Measurements from ENCODE around the gene PTPRH. TPM values are rescaled to one million over a fixed set of nuclear protein-coding genes. Genes with fewer than 3 reads are reported as not detected.

PTPRH gene
- total RNA-seq, 1 experiment from 2014 or later, result 5.5 TPM

DNA sequence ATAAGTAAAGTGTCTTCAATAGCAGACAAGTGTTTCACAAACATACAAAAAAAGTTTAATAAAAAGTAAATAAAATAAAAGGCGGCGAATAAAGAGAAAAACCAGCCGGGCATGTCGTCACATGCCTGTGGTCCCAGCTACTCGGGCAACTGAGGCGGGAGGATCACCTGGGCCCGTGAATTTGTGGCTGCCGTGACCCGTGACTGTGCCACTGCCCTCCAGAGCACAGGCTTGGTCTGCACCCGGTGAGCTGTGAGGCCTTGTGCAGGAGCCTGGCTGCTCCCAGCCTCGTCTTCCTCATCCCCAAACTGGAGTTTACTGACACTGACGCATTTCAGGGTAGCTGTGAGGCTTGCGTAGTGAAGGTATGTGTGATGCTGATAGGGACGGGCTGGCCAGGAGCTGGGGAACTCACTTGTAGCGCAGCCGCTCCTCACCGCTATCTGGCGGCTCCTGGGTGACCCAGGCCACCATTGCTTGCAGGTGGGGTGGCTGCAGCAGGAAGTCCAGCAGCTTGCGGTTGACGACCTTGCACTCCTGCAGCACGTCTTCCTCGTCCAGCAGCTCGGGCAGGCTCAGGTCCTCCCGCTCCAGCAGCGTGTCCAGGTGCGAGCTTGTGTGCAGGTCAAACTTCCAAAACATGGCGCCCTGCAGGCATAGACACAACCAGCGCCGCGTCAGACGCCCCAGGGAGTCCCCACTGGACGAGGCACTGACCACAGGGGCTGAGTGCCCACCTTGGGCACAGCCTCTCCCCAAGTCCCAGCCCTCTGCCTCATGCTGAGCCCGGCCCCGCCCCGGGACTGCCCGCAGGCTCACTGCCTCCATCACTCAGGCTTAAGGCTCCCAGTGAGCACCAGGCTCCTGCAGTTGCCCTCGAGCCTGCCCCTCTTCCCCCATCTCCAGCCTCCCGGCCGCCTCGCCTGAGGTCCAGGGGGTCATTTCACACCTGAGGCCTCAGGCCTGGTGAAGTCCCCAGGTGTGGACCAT, 37.5 kb upstream of the PTPRH start:
- no peak for DNase-seq (ENCODE audit: low spot score)

DNA sequence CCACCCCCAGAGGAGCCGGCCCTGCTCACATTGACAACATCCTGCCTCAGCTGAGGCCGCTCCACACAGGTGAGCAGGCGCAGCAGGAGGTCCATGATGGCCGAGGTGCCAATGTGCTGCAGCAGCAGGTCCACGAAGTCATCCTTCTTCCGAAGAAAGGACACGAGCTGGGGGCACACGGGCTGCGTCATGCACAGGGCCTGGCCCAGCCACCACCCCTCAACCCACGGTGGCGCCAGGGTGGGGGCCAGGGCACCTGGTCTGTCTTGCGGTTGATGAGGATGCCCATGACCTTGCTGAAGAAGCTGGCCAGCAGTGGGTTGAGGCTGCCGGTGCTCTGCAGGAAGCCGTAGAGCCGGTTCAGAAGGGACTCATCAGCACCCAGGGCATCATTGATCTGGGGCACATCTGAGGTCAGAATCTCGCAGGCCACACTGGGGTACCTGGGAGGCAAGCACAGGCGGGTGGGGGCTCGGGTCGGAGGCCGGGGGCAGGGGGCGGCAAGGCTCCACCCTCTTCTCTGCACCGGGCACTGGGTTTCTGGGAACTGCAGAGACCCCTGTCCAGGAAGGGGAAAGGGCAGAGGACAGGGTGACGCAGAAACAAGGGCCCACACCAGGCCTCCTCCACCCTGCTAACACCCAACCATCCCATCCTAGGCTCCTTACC, 36.1 kb upstream of the PTPRH start:
- no peak for DNase-seq (ENCODE audit: low spot score)

DNA sequence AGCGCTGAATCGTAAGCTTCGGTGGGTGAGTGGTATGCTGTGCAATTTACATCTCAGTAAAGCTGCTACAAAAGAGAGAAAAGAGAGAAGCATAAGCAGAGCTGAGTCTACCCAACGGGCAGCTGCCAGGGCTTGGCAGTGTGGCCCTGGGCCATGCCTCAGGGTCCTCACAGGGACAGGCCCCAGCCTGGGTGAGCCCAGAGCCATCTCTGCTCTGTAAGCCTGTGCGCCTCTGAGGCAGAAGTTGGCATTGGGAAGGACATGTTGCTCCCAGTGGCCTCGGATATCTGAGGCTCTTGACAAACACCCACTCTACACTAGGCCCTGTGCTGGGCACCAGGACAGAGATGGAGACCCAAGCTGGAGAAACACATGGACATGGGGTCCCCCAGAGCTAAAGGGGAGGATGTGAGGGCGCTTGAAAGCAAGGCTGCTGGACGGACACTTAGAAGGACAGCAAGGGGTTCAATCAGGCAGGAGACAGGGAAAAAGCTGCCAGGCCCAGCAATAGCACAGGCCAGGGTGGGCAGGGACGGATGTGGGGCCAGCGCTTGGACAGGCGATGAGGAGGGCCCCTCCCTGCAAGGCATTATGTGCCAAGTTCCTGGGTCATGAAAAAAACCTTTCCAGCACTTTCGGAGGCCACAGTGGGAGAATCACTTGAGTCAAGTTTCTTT, 34.8 kb upstream of the PTPRH start:
- DNase-seq (ENCODE audit: low spot score), result no peak

DNA sequence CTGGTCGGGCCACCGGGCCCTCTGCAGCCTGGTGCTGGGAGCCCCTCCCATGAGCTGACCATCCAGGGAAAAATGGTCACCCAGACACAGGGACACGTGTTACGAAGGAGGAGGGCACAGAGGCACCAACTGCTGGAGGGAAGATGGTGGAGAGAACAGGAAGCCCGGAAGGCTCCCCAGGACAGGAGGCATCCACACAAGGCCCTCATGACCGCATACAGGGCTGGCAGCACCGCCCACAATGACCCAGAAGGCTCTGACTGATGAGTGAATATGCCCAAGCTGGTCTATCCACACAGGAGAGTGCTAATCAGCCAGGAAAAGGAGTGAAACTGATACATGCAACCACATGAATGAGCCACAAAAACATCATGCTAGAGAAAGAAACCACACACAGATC, 33.2 kb upstream of the PTPRH start:
- DNase-seq (ENCODE audit: low spot score), result no peak

DNA sequence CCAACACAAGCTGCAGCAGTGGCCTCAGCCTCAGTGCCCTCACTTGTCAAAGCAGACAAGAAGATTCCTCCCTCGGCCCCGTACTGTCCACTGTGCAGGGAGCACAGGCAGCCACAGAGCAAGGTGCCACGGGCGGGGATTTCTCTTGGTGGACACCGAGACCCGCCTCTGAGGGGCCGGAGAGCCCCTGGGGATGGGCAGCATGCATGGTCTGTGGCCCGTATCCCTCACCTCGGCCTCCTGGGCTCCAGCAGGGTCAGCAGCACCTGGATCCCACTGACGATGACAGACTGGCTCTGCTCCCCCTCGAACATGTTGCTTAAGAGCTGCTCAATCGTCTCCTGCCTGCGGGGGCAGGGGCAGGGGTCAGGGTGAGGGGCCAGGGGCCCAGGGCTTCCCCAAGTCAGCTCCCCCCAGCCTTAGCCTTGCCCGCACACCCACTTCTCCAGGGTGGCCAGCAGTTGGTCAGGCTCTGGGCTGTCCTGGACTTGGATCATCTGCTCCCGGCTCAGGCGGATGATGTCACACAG, 32.7 kb upstream of the PTPRH start:
- no peak for DNase-seq (ENCODE audit: low spot score)

DNA sequence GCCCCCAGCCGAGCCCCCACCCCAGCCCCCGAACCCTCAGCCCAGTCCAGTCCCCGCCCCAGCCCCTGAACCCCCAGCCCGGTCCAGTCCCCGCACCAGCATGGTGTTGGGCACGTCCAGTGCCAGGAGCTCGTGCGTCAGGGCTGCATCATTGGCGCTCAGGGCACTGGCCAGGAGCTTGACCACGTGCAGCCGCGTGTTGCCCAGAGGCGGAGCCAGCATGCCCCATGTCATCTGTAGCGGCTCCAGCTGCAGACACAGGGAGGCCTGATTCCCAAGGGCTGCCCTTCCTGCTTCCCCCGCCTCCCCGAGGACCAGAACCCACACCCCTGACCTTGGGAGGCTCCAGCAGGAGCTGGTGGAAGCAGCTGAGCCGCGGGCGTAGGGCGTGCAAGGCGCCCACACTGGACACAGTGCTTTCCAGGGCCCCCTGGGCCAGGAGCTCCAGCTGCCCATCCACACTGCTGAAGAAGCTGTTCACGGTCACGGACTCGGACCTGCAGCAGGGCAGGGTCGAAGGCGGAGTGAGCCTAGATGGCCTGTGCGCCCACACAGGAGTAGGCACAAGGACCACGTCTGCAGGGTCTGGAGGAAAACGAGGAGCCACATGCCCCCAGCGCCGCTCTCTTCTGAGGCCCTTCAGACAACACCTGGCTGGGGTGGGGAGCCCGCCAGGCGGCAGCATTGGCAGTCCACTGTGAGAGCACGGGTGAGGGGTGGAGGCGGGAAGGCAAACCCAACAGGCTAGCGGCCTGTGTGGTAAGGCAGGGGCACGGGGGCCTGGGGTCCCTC, 32.0 kb upstream of the PTPRH start:
- no peak for DNase-seq (ENCODE audit: low spot score)

DNA sequence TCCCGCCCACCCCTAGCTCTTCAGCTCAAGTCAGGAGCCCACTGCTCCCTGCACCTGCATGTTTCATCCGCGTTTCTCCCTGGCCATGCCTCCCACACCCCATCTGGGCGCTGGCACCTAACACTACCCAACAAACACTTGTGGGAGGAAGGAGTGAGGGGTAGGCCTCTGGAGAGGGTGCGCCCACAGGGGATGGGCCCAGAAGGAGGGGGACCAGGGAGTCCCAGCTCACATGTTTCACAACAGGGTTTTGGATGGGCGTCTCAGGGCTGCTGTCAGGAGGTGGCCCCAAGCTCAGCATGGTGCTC, 31.4 kb upstream of the PTPRH start:
- DNase-seq (ENCODE audit: low spot score), result no peak

DNA sequence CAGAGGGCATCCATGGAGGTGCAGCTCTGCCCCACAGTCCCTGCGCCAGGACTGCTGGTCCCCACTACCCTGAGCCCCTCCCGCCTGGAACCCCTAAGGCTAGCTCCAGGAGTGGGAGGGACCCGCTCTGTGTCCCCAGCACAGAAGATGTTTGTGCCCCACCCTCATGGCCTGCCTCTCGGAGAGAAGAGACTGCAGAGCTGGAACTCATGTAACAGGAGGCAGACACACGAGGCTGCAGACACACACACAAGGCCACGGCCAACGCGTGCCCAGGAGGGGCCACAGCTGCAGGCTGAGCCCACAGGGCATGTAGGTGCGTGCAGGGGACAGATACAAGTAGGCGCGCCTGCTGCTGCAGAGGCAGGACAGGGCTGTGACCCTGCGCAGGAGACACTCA, 29.7 kb upstream of the PTPRH start:
- DNase-seq (ENCODE audit: low spot score), result no peak

DNA sequence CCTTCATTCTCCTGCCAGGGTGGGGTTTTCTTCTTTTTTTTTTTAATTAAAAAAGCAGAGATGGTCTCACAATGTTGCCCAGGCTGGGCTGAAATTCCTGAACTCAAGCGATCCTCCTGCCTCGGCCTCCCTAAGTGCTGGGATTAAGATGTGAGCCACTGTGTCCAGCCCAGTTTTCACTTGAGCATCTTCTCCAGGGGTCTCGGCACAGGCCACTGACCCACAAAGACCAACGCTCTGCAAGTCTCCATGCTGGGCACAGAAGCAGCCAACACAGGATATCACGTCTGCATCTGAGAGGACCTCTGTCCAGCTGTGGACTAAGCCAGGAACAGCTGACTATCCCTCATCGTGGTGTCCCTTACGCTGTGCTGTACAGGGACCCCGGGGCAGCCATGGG, 28.7 kb upstream of the PTPRH start:
- no peak for DNase-seq (ENCODE audit: low spot score)

DNA sequence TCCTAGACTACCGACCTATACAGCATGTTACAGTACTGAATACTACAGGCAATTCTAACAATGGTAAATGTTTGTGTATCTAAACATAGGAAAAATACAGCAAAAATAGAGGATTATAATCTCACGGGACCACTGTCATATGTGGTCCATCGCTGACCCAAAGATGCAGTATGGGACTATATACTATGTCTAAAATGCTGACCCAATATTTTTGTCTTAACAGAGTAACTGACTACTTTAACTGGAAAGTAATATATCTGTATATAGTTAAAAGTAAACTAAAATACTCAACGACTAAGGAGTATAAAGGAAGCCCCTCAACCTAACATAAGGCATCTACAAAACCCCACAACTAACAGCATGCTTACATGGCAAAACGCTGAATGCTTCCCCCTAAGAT, 23.7 kb upstream of the PTPRH start:
- no peak for DNase-seq (ENCODE audit: low spot score)

DNA sequence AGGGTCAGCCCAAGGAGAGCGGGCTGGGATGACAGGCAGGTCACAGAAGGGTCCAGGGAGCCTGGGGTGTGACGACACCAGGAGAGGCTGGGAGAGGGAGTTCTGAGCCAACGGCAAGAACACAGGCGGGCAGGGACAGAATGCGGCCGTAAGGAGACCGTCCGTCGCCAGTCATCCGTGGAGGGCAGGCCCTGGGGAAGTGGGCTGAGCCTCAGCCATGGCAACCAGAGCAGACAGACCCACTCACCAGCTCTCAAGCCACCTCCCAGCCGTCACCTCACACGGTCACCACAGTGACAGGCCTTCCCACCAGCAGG, 22.9 kb upstream of the PTPRH start:
- no peak for DNase-seq (ENCODE audit: low spot score)

DNA sequence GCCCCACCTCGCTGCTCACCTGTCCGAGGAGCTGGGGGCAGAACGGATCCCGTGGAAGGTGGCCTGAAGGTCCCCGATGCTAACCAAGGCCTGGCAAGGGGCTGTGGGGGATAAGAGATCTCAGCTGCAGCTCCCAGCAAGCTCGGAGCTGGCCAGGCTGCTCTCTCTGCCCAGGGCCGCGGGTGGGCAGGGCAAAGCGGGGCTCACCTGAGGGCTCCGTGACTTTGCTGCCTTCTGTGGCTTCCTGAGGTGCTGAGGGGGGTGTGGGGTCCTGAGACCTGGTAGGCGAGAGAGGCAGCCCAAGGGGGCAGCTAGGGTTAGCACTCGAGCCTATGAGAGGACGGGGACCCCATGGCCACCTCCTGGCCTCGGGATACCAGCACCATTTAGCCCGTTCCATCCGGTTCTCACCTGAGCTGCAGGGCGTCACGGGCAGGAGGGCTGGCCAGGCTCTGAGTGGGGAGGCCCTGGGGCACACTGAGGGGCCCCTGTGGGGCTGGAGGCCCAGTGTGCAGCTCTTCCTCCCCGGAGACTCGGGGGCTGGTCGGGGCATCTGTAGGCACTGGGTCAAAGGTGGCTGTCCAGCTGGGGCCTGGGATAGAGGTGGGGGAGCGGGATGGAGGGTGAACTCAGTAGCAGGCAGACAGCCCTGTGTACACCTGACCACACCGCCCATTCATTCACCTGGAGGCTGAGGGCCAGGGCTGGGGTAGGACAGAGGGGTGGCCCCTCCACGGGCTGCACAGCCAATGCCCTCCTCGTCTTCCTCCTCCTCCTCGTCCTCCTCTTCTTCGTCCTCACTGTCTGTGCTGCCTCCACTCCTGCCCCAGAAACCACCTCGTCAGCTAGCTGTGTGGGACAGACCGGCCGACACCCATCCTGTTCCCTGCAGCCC, 22.3 kb upstream of the PTPRH start:
- DNase-seq (ENCODE audit: low spot score), result no peak

DNA sequence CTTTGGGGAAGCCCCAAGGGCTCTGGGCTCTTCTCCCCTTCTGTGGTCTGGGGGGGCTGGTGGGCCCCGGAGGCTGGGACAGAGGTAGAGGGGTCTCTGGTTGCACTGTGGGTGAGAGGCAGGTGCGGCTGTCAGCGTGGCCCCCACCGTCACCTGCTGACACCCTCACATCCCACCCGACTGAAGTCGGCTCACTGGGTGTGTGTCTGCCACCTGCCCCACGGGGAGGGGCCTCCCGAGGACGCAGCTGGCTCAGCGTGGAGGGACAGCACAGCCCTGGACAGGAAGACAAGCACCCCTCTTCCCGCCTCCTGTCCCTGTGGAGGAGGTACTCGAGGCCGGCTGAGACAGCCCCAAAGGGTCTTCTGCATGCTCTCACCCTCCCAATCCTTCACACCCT, 21.5 kb upstream of the PTPRH start:
- no peak for DNase-seq (ENCODE audit: low spot score)

DNA sequence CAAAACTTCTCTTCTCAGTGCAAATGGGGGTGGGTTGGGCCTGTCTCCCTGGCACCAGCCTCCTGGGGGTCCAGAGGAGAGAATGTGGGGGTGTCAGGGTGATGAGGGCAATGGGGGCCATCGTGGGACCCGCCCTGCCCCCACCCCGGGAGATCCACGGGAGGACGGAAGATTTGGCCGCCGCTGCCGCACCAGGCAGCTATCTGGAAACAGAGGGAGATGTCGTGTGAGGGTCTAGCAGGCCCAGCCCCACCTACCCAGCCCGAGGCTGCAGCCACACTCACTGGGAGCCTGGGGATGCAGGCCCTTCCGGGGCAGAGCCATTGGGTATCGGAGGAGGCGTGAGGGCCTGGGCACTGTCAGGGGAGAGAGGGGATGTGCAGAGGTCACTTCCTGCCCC, 21.0 kb upstream of the PTPRH start:
- DNase-seq (ENCODE audit: low spot score), result no peak

DNA sequence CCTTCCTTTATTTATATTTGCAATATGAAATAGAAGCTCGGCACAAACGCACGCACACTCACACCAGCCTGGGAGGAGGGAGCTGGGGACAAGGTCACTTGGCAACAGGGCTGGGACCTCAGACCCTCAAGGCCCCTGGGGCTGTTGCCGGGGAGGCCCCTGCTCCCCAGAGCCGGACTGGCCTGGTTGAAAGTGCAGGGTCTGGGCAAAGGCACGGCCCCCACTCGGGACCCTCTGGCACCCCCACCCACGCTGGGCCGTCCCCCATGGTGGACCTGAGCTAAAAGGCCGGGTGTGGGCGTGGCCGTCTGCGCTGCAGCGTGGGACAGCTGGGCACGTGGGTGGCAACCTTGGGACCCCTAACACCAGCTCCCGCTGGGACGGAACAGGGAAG, 20.5 kb upstream of the PTPRH start:
- no peak for DNase-seq (ENCODE audit: low spot score)

DNA sequence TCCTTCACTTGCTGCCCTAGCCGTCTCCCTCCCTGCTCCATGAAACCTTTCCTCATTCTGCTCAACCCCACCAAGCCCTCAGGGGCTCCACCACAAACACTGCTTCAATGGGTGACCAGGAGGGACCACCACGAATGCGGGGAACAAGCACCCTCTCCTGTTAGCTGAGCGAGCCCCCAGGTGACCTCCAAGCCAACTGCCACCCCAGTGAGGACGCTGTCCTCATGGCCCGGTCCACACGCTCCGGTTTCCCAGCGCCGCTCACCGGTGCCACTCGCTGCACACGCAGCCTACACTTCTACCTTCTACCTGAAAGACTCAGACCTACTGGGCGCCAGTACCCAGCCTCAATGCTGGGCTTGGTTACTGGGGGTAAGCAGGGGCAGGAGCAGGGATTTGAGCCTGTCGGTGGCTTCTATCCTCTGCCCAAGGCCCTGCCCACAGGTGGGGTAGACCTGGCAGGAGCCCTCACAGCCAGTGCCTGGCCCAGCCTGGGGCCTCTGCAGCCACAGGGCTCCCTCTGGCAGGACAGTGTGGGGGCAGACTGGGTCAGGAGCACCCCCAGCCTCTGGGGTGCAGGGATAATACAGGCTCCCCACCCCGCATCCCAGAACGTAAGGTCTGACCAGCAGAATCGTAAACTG, 20.0 kb upstream of the PTPRH start:
- no peak for DNase-seq (ENCODE audit: low spot score)

DNA sequence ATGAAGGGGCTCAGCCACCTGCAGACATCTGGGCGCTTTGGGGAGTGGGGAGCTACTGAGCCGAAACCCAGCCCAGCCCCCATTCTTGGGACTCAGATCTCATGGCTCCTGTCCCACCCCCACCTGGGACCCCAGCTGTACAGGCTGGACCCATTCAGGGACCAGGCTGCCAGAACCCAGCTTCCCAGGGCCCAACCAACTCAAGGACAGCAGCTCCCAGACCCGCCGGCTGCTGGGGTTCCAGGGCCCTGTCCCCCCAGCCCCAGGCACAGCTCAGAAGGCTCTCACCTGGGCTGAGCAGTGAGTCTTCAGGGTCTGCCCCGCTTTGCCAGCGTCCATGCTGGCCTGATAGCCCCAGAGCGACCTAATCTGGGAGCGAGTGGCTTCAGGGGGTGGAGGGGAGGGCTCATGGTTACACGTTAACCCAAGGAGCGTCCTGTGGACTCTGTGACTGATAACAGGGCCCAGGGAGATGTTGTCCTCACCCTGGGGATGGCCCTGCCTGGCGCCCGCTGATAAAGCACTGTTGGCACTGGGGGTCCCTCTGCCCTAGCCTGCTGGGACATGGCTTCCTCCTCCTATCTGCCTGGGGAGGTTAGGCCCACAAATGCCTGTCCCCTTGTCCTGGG, 19.2 kb upstream of the PTPRH start, which contains the start of gene TMEM86B:
Gene TMEM86B (minus strand): TSS at position 361 of the 629 bp plus-strand sequence. CDS start 22 bp downstream, at position 339.
- DNase-seq (ENCODE audit: low spot score), result no peak

DNA sequence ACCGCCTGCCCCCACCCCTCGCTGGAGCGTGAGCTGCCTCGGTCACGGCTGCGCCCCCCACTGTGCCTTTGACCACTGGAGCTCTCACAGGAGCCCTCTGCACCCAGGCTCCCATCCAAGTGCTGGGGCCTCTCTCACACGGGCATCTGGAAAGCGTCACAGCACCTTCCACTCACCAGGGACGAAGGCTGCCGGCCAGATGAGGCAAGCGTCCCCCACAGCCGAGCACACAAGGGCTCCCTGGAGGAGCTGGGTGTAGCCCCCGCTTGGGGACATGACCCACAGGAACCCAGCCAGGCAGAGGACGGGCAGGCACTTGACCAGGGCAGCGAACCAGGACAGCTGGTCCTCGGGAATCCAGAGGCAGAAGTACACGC, 18.7 kb upstream of the PTPRH start:
- no peak for DNase-seq (ENCODE audit: low spot score)

DNA sequence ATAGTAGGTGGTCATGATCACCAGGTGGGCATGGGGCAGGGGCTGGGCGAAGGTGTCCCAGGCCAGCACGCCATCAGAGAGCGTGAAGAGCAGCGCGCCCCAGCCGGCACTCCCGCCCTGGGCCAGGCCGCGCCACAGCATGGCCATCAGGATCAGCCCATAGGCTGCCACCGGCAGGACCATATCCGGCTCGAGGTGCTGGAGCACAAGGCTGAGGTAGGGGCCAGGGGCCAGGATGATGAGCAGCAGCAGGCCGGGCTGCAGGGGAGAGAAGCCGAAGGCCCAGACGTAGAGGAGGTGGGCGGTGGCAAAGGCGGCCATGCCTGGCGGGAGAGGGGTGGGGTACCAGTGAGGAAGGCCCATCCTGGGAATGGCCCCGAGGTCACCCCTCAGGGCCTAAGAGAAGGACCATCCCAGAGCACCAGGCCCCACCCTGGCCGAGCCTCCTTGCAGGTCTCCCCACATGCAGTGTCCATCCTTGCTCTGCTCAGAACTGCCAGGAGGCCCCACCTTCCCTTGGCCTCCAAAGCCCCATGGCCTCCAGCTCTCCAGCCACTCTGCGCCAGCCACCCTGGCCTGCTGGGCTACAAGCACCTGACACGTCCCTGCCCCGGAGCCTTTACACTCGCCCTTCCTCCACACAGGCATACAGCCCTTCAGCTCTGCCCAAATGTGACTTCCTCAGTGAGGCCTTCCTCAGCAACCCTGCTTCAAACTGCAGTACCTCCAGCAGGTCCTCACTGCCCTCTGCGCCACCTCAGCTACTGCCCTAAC, 18.1 kb upstream of the PTPRH start:
- no peak for DNase-seq (ENCODE audit: low spot score)

Measured in H4 (cell line).